Panc1 (cell line): Measurements from ENCODE around the gene LY6G6D.
"Not testable (repeated sequence)": the region's sequence is repeated elsewhere in the genome, so short reads cannot be mapped to it uniquely, and the experiment has no call there.

Source experiments
- CTCF ChIP-seq: fragments of 450-650 bp; IDR thresholded peaks from 2 replicates; pipeline ENCODE4 v1.5.1; 2017; ENCODE audit warnings: mild to moderate bottlenecking
- REST ChIP-seq, 2 experiments: IDR thresholded peaks; 2 replicates each; pipeline ENCODE4 v1.6.1; 2011 to 2012; ENCODE audit warnings: low read depth in 2 of 2, control low read depth in 1 of 2, low read length in 1 of 2, mild to moderate bottlenecking in 1 of 2, moderate library complexity in 1 of 2; ENCODE audit not compliant: insufficient read depth in 1 of 2
- TCF7L2 ChIP-seq: IDR thresholded peaks from 2 replicates; pipeline ENCODE4 v1.6.1; 2011; ENCODE audit warnings: mild to moderate bottlenecking, low read depth, low read length, inconsistent platforms

- TF ChIP-seq CTCF; REST (IDR thresholded peaks at IDR 0.05; ENCODE audit: insufficient read depth in 1 of 2, low read depth in 2 of 2, low read length in 1 of 2); TCF7L2: not testable (repeated sequence)
Observed at GRCh38 chr6:31709157-31709556, 6.0 kb upstream of the LY6G6D start.
